ENCODE measurements around the gene TMOD3.
A peak's percentile ranks its signal among the peaks of the same experiment; 100 is the strongest.

DNA sequence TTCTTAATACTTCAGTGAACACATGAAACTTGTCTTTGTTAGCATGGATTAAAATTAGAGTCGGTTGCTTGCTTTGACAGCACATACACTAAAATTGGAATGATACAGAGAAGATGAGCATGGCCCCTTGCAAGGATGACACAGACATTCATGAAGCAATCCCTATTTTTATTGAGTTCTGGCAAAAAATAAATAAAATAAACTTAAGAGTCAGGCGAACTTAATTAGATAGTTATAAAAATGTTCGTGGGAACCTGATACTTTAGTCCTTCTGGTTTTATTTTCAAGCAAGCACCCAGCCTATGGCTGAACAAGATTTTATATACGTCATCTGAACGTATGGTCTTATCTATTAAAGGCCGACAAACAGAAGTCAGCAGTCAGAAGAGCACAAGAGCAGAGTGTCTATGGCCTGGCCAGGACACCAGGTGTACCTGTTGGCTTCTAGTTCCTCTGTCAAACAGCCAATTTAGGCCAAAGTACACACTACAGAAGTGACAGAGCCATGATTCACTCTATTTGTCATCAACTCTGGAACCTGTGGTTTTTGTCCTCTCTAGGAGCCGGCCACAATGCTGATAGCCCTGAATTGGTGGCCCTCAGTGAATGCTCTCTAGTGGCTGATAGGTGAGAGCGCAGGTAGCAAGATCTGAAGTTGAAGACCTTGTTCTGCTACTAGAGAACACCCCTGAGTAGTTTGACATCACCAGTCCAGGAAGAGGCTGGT is 77.8 kb downstream of the TMOD3 start:
- TF ChIP-seq POLR2A (IDR thresholded peaks at IDR 0.05) (peak in 2 of 3 donors; percentile 15 to 34), CTCF (IDR thresholded peaks at IDR 0.05) (peak in 6 of 7 experiments; percentile 13 to 62 (median 51))

All from body of pancreas (tissue), 4 donors.